ENCODE data around the gene CENPP. TPM values are rescaled to one million over a fixed set of nuclear protein-coding genes. Genes with fewer than 3 reads are reported as not detected.
"Not testable (repeated sequence)": the region's sequence is repeated elsewhere in the genome, so short reads cannot be mapped to it uniquely, and the experiment has no call there.

The CENPP gene
- total and polyA plus RNA-seq, 8 donors = 0.46 to 2.7 (median 1.9) TPM

- peaks cover 0 to 5% (median 4%) of the 10 kb centered on the region in 3 donors for H3K4me1 ChIP-seq
- FAIRE-seq = no peak
- no peaks in the 10 kb centered on the region for H3K9me3 ChIP-seq
- WGBS, 2 donors = 97% methylated on average over 5 of the region's 5 CpGs
- no peak overlapping the region for H3K4me3 ChIP-seq
- H3K27ac ChIP-seq = no peak overlapping the region
- H3K36me3 ChIP-seq = no peaks in the 10 kb centered on the region
- no peak for DNase-seq
- intact Hi-C loops (cut with DNase I) = no loop called here
- no peaks in the 10 kb centered on the region for H3K27me3 ChIP-seq
- TF ChIP-seq CTCF (IDR thresholded peaks at IDR 0.05) = no peak
- no peak for ATAC-seq
Measured at GRCh38 chr9:92620845-92621244, 295.1 kb downstream of the CENPP start.

DNA sequence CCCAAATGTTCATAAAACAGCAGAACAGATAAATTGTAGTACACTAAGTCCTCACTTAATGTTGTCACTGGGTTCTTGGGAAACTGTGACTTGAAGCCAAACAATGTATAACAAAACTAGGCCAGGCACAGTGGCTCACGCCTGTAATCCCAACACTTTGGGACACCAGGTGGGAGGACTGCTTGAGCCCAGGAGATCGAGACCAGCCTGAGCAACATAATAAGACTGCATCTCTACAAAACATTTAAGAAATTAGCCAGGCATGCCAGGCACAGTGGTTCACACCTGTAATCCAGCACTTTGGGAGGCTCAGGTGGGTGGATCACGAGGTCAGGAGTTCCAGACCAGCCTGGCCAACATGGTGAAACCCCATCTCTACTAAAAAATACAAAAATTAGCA is 298.2 kb downstream of the CENPP start:
- H3K9me3 ChIP-seq; H3K36me3 ChIP-seq; DNase-seq; ATAC-seq; FAIRE-seq; H3K4me3 ChIP-seq; H3K4me1 ChIP-seq; H3K27ac ChIP-seq; H3K27me3 ChIP-seq; intact Hi-C loops (cut with DNase I): not testable (repeated sequence)
- 97% methylated on average over 3 of the region's 3 CpGs for WGBS, 2 donors

- no peak for DNase-seq
- no peaks in the 10 kb centered on the region for H3K27me3 ChIP-seq
- no peaks in the 10 kb centered on the region for H3K4me1 ChIP-seq
- H3K36me3 ChIP-seq = peaks cover 0 to under 1% (median 0%) of the 10 kb centered on the region in 3 donors
- H3K9me3 ChIP-seq = no peaks in the 10 kb centered on the region
- no peak overlapping the region for H3K27ac ChIP-seq
- no peak overlapping the region for H3K4me3 ChIP-seq
- ATAC-seq = no peak
- FAIRE-seq = no peak
- intact Hi-C loops (cut with DNase I) = no loop called here
- TF ChIP-seq CTCF (IDR thresholded peaks at IDR 0.05) = no peak
Measured at GRCh38 chr9:92626484-92626883, 300.7 kb downstream of the CENPP start.

DNA sequence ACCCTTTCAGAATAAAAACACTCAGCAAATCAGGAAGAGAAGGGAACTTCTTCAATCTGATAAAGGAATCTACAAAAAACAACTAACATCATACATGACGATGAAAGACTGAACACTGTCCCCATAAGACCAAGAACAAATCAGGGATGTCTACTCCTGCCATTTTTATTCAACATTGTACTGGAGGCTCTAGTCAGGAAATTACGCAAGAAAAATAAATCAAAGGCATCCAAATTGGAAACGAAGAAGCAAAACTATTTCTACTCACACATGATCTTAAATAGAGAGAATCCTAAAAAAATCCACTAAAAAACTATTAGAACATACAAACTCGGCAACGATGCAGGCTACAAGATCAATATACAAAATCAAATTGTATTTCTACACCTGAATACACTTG is 301.9 kb downstream of the CENPP start:
- no peak for DNase-seq
- peaks cover 0 to 7% (median 2%) of the 10 kb centered on the region in 3 donors for H3K36me3 ChIP-seq
- no peak for FAIRE-seq
- intact Hi-C loops (cut with DNase I) = no loop called here
- TF ChIP-seq CTCF (IDR thresholded peaks at IDR 0.05) = no peak
- no peak for ATAC-seq
- H3K27ac ChIP-seq = no peak overlapping the region
- H3K4me1 ChIP-seq = no peaks in the 10 kb centered on the region
- H3K27me3 ChIP-seq = no peaks in the 10 kb centered on the region
- WGBS, 2 donors = 87 to 90% methylated on average over 5 of the region's 5 CpGs
- no peak overlapping the region for H3K4me3 ChIP-seq
- no peaks in the 10 kb centered on the region for H3K9me3 ChIP-seq

DNA sequence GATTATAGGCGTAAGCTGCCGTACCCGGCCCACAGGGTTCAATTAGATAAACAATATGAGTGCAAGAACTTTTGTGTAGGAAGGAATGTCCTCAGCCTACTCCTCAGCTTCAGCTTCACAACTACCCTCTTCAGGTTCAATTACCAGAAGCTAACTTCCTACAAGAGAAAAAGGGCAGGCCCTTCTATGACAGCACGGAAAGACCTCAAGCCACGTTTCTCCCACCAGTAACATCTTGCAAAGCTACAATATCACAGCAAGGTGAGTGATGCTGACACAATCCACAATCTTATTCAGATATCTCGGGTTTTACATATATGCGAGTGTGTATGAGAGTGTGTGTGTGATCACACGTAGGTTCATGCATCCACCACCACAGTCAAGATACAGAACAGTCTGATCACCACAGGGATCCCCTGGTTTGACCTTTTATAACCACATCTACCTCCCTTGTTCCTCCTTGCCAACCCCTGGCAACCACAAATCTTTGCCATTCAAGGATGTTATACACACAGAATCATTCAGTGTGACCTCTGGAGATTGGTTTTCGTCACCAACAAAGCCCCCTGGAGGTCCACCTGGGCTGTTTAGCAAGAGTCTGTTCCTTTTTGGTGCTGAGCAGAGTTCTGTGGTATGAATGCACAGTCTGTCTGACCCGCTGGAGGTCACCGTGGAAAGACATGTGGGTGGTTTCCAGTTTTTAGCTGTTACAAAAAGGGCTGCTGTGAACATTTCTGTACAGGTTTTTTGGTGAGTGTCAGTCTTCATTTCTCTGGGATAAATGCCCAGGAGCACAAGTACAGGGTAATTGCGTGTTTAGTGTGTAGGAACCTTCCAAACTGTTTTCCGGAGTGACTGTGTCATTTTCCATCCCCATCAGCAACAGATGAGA is 305.9 kb downstream of the CENPP start:
- Histone ChIP-seq H3K4me3 (no peak overlapping the region), H3K27me3 (no peaks in the 10 kb centered on the region), H3K27ac (no peak overlapping the region), H3K9me3 (no peaks in the 10 kb centered on the region), H3K36me3 (peaks cover 0 to 7% (median 6%) of the 10 kb centered on the region in 3 donors), H3K4me1 (no peaks in the 10 kb centered on the region)
- FAIRE-seq = no peak
- no peak for ATAC-seq
- DNase-seq = peak in 1 of 6 donors; percentile 4
- no peak for TF ChIP-seq CTCF (IDR thresholded peaks at IDR 0.05)
- intact Hi-C loops (cut with DNase I) = loop anchor here in 1 of 3 donors (5.0 kb wide), 1 partner anchor 494 kb away; no protein-coding TSS in a partner anchor
- WGBS, 2 donors = 91 to 93% methylated on average over 13 of the region's 13 CpGs
